Measurements from ENCODE around the gene SIK1.
"Not testable (repeated sequence)": the region's sequence is repeated elsewhere in the genome, so short reads cannot be mapped to it uniquely, and the experiment has no call there.

Gene SIK1

GRCh38 chr21:43439316-43440075 lies 12.6 kb upstream of the SIK1 start:
- DNase-seq: not testable (repeated sequence)

GRCh38 chr21:43436272-43436671 lies 9.3 kb upstream of the SIK1 start:
- not testable (repeated sequence) for DNase-seq

- not testable (repeated sequence) for DNase-seq
Observed at GRCh38 chr21:43433340-43434136, 6.6 kb upstream of the SIK1 start.

GRCh38 chr21:43430830-43431416 lies 4.0 kb upstream of the SIK1 start:
- DNase-seq: not testable (repeated sequence)

- DNase-seq: not testable (repeated sequence)
Observed at GRCh38 chr21:43428964-43429363, 2.0 kb upstream of the SIK1 start.

- not testable (repeated sequence) for DNase-seq
Observed at GRCh38 chr21:43427242-43427559, 270 bp upstream of the SIK1 start.

- DNase-seq: not testable (repeated sequence)
Observed at GRCh38 chr21:43426004-43426403, 927 bp downstream of the SIK1 start.

- not testable (repeated sequence) for DNase-seq
Observed at GRCh38 chr21:43419475-43419874, 7.5 kb downstream of the SIK1 start.

- not testable (repeated sequence) for DNase-seq
Observed at GRCh38 chr21:43414576-43414975, 12.4 kb downstream of the SIK1 start.

GRCh38 chr21:43412020-43412788 lies 14.7 kb downstream of the SIK1 start:
- not testable (repeated sequence) for DNase-seq

GRCh38 chr21:43410456-43411068 lies 16.4 kb downstream of the SIK1 start:
- not testable (repeated sequence) for DNase-seq

GRCh38 chr21:43407139-43407538 lies 19.8 kb downstream of the SIK1 start:
- not testable (repeated sequence) for DNase-seq

GRCh38 chr21:43404450-43404849 lies 22.5 kb downstream of the SIK1 start:
- DNase-seq: not testable (repeated sequence)

- not testable (repeated sequence) for DNase-seq
Observed at GRCh38 chr21:43403651-43404430, 23.1 kb downstream of the SIK1 start.

GRCh38 chr21:43401125-43401524 lies 25.8 kb downstream of the SIK1 start:
- DNase-seq: not testable (repeated sequence)

GRCh38 chr21:43399595-43400015 lies 27.3 kb downstream of the SIK1 start:
- DNase-seq: not testable (repeated sequence)

- DNase-seq: not testable (repeated sequence)
Observed at GRCh38 chr21:43399136-43399535, 27.8 kb downstream of the SIK1 start.

- not testable (repeated sequence) for DNase-seq
Observed at GRCh38 chr21:43398533-43398932, 28.4 kb downstream of the SIK1 start.

- DNase-seq: not testable (repeated sequence)
Observed at GRCh38 chr21:43398000-43398399, 28.9 kb downstream of the SIK1 start.

- not testable (repeated sequence) for DNase-seq
Observed at GRCh38 chr21:43397439-43397808, 29.5 kb downstream of the SIK1 start.

- not testable (repeated sequence) for DNase-seq
Observed at GRCh38 chr21:43396788-43397438, 30.0 kb downstream of the SIK1 start.
